ENCODE measurements around the gene LTO1. TPM values are rescaled to one million over a fixed set of nuclear protein-coding genes. Genes with fewer than 3 reads are reported as not detected.

Gene LTO1
- total RNA-seq, 1 donor from 2014 or later = 20.0 TPM

- H3K79me2 ChIP-seq (ENCODE audit: insufficient read depth, low read length) = peaks cover 45% of the 10 kb centered on the region
- peak overlapping the region; percentile 72 for H3K4me3 ChIP-seq (ENCODE audit: insufficient read depth, low read depth, low read length)
- Mint-ChIP-seq H3K4me1 (ENCODE audit: low read depth, unreplicated experiment) (peaks cover 3% of the 10 kb centered on the region), H3K4me3 (ENCODE audit: unreplicated experiment) (peak overlapping the region; percentile 85), H3K27ac (ENCODE audit: unreplicated experiment) (peak overlapping the region; percentile 58), H3K9me3 (ENCODE audit: unreplicated experiment) (no peaks in the 10 kb centered on the region), H3K36me3 (ENCODE audit: low read depth, unreplicated experiment) (no peaks in the 10 kb centered on the region), H3K27me3 (ENCODE audit: low read depth, unreplicated experiment) (peaks cover 4% of the 10 kb centered on the region)
- peak overlapping the region; percentile 97 for H3K9ac ChIP-seq (ENCODE audit: low read length)
- H3K27me3 ChIP-seq (ENCODE audit: insufficient read depth, low read length) = no peaks in the 10 kb centered on the region
- peak overlapping the region; percentile 86 for H3K27ac ChIP-seq (ENCODE audit: low read depth, low read length)
- no peak overlapping the region for H2AFZ ChIP-seq (ENCODE audit: low read depth, low read length)
- H3K9me3 ChIP-seq (ENCODE audit: insufficient read depth, low read depth, low read length) = no peaks in the 10 kb centered on the region
- peak overlapping the region; percentile 99 for H3K4me2 ChIP-seq (ENCODE audit: low read length)
- peaks cover 39% of the 10 kb centered on the region for H3K4me1 ChIP-seq (ENCODE audit: insufficient read depth, low read length)
- FAIRE-seq (peak; percentile 39), DNase-seq (ENCODE audit: low read depth) (peak; percentile 95)
- TF ChIP-seq EZH2 (IDR thresholded peaks at IDR 0.05; ENCODE audit: insufficient read depth, low read length) (no peak), CTCF (IDR thresholded peaks at IDR 0.05; ENCODE audit: insufficient read depth, low read depth, low read length) (no peak)
- H4K20me1 ChIP-seq (ENCODE audit: insufficient read depth, low read length) = peaks cover 13% of the 10 kb centered on the region
- no peaks in the 10 kb centered on the region for H3K36me3 ChIP-seq (ENCODE audit: insufficient read depth, low read length)
Measured at GRCh38 chr11:69638941-69639681, 36.0 kb downstream of the LTO1 start.

- peak overlapping the region; percentile 88 for H3K27ac Mint-ChIP-seq (ENCODE audit: unreplicated experiment)
- no peaks in the 10 kb centered on the region for H3K9me3 ChIP-seq (ENCODE audit: insufficient read depth, low read depth, low read length)
- peaks cover 35% of the 10 kb centered on the region for H3K4me1 ChIP-seq (ENCODE audit: insufficient read depth, low read length)
- H3K79me2 ChIP-seq (ENCODE audit: insufficient read depth, low read length) = peaks cover 36% of the 10 kb centered on the region
- H3K27me3 Mint-ChIP-seq (ENCODE audit: low read depth, unreplicated experiment) = peaks cover 13% of the 10 kb centered on the region
- peak overlapping the region; percentile 99 for H3K4me2 ChIP-seq (ENCODE audit: low read length)
- no peaks in the 10 kb centered on the region for H3K27me3 ChIP-seq (ENCODE audit: insufficient read depth, low read length)
- H3K27ac ChIP-seq (ENCODE audit: low read depth, low read length) = peak overlapping the region; percentile 86
- DNase-seq (ENCODE audit: low read depth) = peak; percentile 67
- H3K36me3 Mint-ChIP-seq (ENCODE audit: low read depth, unreplicated experiment) = no peaks in the 10 kb centered on the region
- H2AFZ ChIP-seq (ENCODE audit: low read depth, low read length) = peak overlapping the region; percentile 71
- no peaks in the 10 kb centered on the region for H3K36me3 ChIP-seq (ENCODE audit: insufficient read depth, low read length)
- peak overlapping the region; percentile 97 for H3K9ac ChIP-seq (ENCODE audit: low read length)
- H3K4me3 ChIP-seq (ENCODE audit: insufficient read depth, low read depth, low read length) = peak overlapping the region; percentile 59
- H3K4me3 Mint-ChIP-seq (ENCODE audit: unreplicated experiment) = peak overlapping the region; percentile 45
- no peaks in the 10 kb centered on the region for H3K4me1 Mint-ChIP-seq (ENCODE audit: low read depth, unreplicated experiment)
- no peak for FAIRE-seq
- no peak for TF ChIP-seq EZH2 (IDR thresholded peaks at IDR 0.05; ENCODE audit: insufficient read depth, low read length)
- no peaks in the 10 kb centered on the region for H3K9me3 Mint-ChIP-seq (ENCODE audit: unreplicated experiment)
- H4K20me1 ChIP-seq (ENCODE audit: insufficient read depth, low read length) = peaks cover 4% of the 10 kb centered on the region
Measured at GRCh38 chr11:69637941-69638871, 36.9 kb downstream of the LTO1 start.

- H3K4me1 Mint-ChIP-seq (ENCODE audit: low read depth, unreplicated experiment) = no peaks in the 10 kb centered on the region
- no peaks in the 10 kb centered on the region for H3K27me3 ChIP-seq (ENCODE audit: insufficient read depth, low read length)
- H3K9me3 ChIP-seq (ENCODE audit: insufficient read depth, low read depth, low read length) = no peaks in the 10 kb centered on the region
- peaks cover 28% of the 10 kb centered on the region for H3K79me2 ChIP-seq (ENCODE audit: insufficient read depth, low read length)
- no peak overlapping the region for H3K4me3 ChIP-seq (ENCODE audit: insufficient read depth, low read depth, low read length)
- TF ChIP-seq EZH2 (IDR thresholded peaks at IDR 0.05; ENCODE audit: insufficient read depth, low read length) = no peak
- TF ChIP-seq CTCF (IDR thresholded peaks at IDR 0.05; ENCODE audit: insufficient read depth, low read depth, low read length) = no peak
- H3K9me3 Mint-ChIP-seq (ENCODE audit: unreplicated experiment) = no peaks in the 10 kb centered on the region
- no peak overlapping the region for H3K4me3 Mint-ChIP-seq (ENCODE audit: unreplicated experiment)
- peak overlapping the region; percentile 97 for H3K9ac ChIP-seq (ENCODE audit: low read length)
- no peak for DNase-seq (ENCODE audit: low read depth)
- no peaks in the 10 kb centered on the region for H3K36me3 Mint-ChIP-seq (ENCODE audit: low read depth, unreplicated experiment)
- peaks cover 35% of the 10 kb centered on the region for H3K4me1 ChIP-seq (ENCODE audit: insufficient read depth, low read length)
- H3K27ac Mint-ChIP-seq (ENCODE audit: unreplicated experiment) = peak overlapping the region; percentile 84
- H3K4me2 ChIP-seq (ENCODE audit: low read length) = peak overlapping the region; percentile 99
- H2AFZ ChIP-seq (ENCODE audit: low read depth, low read length) = peak overlapping the region; percentile 89
- no peak for FAIRE-seq
- H3K36me3 ChIP-seq (ENCODE audit: insufficient read depth, low read length) = no peaks in the 10 kb centered on the region
- peaks cover 4% of the 10 kb centered on the region for H4K20me1 ChIP-seq (ENCODE audit: insufficient read depth, low read length)
- H3K27ac ChIP-seq (ENCODE audit: low read depth, low read length) = peak overlapping the region; percentile 53
- H3K27me3 Mint-ChIP-seq (ENCODE audit: low read depth, unreplicated experiment) = peaks cover 19% of the 10 kb centered on the region
Measured at GRCh38 chr11:69637198-69637940, 37.8 kb downstream of the LTO1 start.
